Measurements from ENCODE around the gene NCR3LG1.

Gene NCR3LG1

DNA sequence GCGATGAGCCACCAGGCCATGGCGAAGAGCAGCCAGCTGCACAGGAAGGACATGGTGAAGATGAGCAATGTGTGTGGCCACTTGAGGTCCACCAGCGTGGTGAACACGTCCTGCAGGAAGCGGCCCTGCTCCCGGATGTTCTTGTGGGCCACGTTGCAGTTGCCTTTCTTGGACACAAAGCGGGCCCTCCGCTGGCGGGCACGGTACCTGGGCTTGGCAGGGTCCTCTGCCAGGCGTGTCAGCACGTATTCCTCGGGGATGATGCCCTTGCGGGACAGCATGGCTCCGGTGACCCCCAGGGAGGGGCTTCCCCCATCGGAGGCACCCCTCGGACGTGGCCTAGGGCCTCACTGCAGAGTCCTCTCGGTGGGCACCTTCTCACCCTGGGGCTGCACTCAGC, 36.2 kb downstream of the NCR3LG1 start:
- TF ChIP-seq, protein P1, sequence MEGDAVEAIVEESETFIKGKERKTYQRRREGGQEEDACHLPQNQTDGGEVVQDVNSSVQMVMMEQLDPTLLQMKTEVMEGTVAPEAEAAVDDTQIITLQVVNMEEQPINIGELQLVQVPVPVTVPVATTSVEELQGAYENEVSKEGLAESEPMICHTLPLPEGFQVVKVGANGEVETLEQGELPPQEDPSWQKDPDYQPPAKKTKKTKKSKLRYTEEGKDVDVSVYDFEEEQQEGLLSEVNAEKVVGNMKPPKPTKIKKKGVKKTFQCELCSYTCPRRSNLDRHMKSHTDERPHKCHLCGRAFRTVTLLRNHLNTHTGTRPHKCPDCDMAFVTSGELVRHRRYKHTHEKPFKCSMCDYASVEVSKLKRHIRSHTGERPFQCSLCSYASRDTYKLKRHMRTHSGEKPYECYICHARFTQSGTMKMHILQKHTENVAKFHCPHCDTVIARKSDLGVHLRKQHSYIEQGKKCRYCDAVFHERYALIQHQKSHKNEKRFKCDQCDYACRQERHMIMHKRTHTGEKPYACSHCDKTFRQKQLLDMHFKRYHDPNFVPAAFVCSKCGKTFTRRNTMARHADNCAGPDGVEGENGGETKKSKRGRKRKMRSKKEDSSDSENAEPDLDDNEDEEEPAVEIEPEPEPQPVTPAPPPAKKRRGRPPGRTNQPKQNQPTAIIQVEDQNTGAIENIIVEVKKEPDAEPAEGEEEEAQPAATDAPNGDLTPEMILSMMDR (IDR thresholded peaks at IDR 0.05): no peak
- no peak for TF ChIP-seq ZFX (IDR thresholded peaks at IDR 0.05; ENCODE audit: borderline replicate concordance)
- no peak overlapping the region for H3K27ac ChIP-seq

- H3K27ac ChIP-seq: peak within 1 kb of the TSS; percentile 54
- TF ChIP-seq ZFX (IDR thresholded peaks at IDR 0.05; ENCODE audit: borderline replicate concordance): no peak
- TF ChIP-seq, protein P1 (IDR thresholded peaks at IDR 0.05): no peak
Measured at GRCh38 chr11:17388609-17389210, 37.1 kb downstream of the NCR3LG1 start, which contains the start of gene KCNJ11. Gene KCNJ11, minus strand, starts transcription at chr11:17388659. Its CDS starts 568 bp downstream, at chr11:17388091.

GRCh38 chr11:17389211-17389956, 37.8 kb downstream of the NCR3LG1 start:
- peak overlapping the region; percentile 54 for H3K27ac ChIP-seq
- TF ChIP-seq ZFX (IDR thresholded peaks at IDR 0.05; ENCODE audit: borderline replicate concordance): no peak
- TF ChIP-seq, protein P1 (IDR thresholded peaks at IDR 0.05): peak; percentile 92

GRCh38 chr11:17389957-17390649, 38.5 kb downstream of the NCR3LG1 start:
- TF ChIP-seq ZFX (IDR thresholded peaks at IDR 0.05; ENCODE audit: borderline replicate concordance): no peak
- TF ChIP-seq, protein P1 (IDR thresholded peaks at IDR 0.05): no peak
- H3K27ac ChIP-seq: peak overlapping the region; percentile 54

DNA sequence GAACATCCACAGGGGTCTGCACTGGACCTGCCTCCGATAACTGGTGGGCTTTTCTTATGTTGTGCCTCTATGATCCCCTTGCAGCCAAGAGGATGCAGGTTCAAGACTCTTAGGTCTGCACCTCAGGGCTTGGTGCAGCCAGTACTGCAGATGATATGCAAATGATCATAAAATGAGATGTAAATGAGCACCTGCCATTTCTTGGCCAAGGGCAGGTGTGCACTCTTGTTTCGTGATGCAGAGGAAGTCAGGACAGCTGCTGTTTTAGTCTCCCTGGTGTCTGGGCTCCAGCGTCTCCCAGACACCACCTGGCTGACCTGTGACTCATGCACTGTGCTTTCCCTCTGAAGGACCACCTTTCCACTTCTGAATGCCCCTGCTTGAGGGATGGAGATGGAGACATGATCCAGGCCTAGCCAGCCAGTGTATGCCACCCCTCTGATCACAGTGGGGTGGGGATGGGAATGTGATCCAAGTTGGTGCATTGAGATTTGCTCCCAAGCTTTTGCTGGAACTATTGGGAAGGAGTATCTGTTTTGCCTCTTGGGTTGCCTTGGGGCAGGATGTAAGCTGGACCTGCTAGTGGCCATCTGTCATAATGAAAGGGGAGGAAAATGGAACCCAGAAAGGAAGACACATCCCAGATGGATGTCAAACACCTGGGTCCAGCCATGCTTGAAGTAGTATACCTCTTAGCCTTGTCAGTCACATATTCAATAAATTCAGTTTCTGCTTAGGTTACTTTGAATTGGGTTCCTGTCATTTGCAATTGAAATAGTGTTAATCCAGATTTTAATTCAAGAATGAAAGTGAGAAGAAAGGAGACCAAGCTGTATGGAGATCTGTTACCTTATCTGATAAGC, 40.1 kb downstream of the NCR3LG1 start:
- H3K27ac ChIP-seq: no peak overlapping the region
- TF ChIP-seq, protein P1 (IDR thresholded peaks at IDR 0.05): no peak
- no peak for TF ChIP-seq ZFX (IDR thresholded peaks at IDR 0.05; ENCODE audit: borderline replicate concordance)

DNA sequence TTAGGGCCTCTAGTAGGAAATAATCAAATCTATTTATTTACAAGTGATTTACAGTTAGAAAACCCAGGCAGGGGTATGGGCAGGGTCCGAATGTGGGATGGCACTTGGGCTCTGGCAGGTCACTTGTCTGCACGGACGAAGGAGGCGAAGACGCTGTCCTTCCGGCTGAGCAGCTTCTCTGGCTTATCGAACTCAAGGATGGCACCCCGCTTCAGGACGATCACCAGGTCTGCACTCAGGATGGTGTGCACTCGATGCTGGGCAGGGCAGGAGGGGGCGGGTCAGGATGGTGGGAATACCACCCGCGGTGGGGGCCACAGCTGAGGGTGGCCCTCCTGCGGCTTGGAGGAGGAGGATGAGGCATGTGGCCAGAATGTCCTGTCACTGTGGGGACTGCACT, 41.3 kb downstream of the NCR3LG1 start:
- TF ChIP-seq, protein P1 (IDR thresholded peaks at IDR 0.05): no peak
- no peak for TF ChIP-seq ZFX (IDR thresholded peaks at IDR 0.05; ENCODE audit: borderline replicate concordance)
- no peak overlapping the region for H3K27ac ChIP-seq

All from 22Rv1 (cell line).